Anterior cingulate cortex (tissue), 58 donors: ENCODE results near the gene DDC.
A peak's percentile ranks its signal among the peaks of the same experiment; 100 is the strongest.

Experiments
- DNase-seq, 58 donors: peaks; one replicate each; lab custom pipeline; 2025; lab: John Stamatoyannopoulos, UW

DDC gene

GRCh38 chr7:50426280-50427045 lies 138.7 kb downstream of the DDC start:
- DNase-seq: no peak

GRCh38 chr7:50425318-50425717 lies 139.9 kb downstream of the DDC start:
- no peak for DNase-seq

- no peak for DNase-seq
Observed at GRCh38 chr7:50423860-50424259, 141.3 kb downstream of the DDC start.

GRCh38 chr7:50422858-50423257 lies 142.3 kb downstream of the DDC start:
- DNase-seq: no peak

- no peak for DNase-seq
Observed at GRCh38 chr7:50421043-50421442, 144.2 kb downstream of the DDC start.

GRCh38 chr7:50418526-50419290 lies 146.5 kb downstream of the DDC start:
- no peak for DNase-seq

GRCh38 chr7:50418086-50418515 lies 147.1 kb downstream of the DDC start:
- peak in 48 of 58 donors; percentile 10 to 77 (median 33) for DNase-seq

GRCh38 chr7:50416527-50417182 lies 148.6 kb downstream of the DDC start:
- peak in 6 of 58 donors; percentile 6 to 40 (median 11) for DNase-seq

- no peak for DNase-seq
Observed at GRCh38 chr7:50415844-50416364, 149.3 kb downstream of the DDC start.

- DNase-seq: no peak
Observed at GRCh38 chr7:50413561-50413960, 151.6 kb downstream of the DDC start.

GRCh38 chr7:50412973-50413372 lies 152.2 kb downstream of the DDC start:
- no peak for DNase-seq

GRCh38 chr7:50411332-50411731 lies 153.9 kb downstream of the DDC start:
- no peak for DNase-seq

- DNase-seq: no peak
Observed at GRCh38 chr7:50409856-50410745, 155.1 kb downstream of the DDC start.
